Psoas muscle (tissue), 8 donors: ENCODE measurements around the gene BHLHE40. TPM values are rescaled to one million over a fixed set of nuclear protein-coding genes. Genes with fewer than 3 reads are reported as not detected.

Experiments
- ATAC-seq, 4 donors: fragments of 200-7000 bp; cut with Tn5 transposase; one replicate each; pipeline ENCODE4 v1.9.1; 2020; ENCODE audit warnings: moderate library complexity in 3 of 4, mild to moderate bottlenecking in 2 of 4
- DNase-seq, 2 donors: peaks; one replicate each; pipeline ENCODE4 v3.0.0-alpha.2; 2020
- H3K27ac ChIP-seq: fragments of 200-600 bp; one replicate; pipeline ENCODE4 v1.8.0; 2022
- H3K27me3 ChIP-seq, 3 donors: fragments of 200-600 bp in 1 of 3; one replicate each; pipeline versions ENCODE4 v1.6.1 to v1.8.0; 2013 to 2022; ENCODE audit warnings: low read length in 2 of 3, mild to moderate bottlenecking in 2 of 3, moderate library complexity in 1 of 3; ENCODE audit not compliant: insufficient read depth in 3 of 3
- H3K36me3 ChIP-seq, 2 donors: fragments of 200-600 bp in 1 of 2; one replicate each; pipeline versions ENCODE4 v1.6.1 to v1.8.0; 2013 to 2022; ENCODE audit warnings: low read depth in 1 of 2, mild to moderate bottlenecking in 1 of 2, moderate library complexity in 1 of 2; ENCODE audit not compliant: insufficient read depth in 1 of 2
- H3K4me1 ChIP-seq: fragments of 200-600 bp; one replicate; pipeline ENCODE4 v1.8.0; 2022
- H3K4me3 ChIP-seq: fragments of 200-600 bp; one replicate; pipeline ENCODE4 v1.8.0; 2022; ENCODE audit warnings: mild to moderate bottlenecking
- H3K9me3 ChIP-seq: fragments of 200-600 bp; one replicate; pipeline ENCODE4 v1.8.0; 2022
- WGBS, 3 donors: extraction: QIAGEN DNeasy Blood & Tissue Kit; methylation state at CpG; one replicate each; pipeline versions ENCODE4 v1.1.6 to v1.1.7; 2013; 5-methylcytosine and 5-hydroxymethylcytosine counted together
- intact Hi-C, 2 donors: fragments of 100-400 bp; cut with DNase I; formaldehyde crosslinking; loops; one replicate each; pipeline versions ENCODE4 v1.11.0 to v1.14.2; 2022
- polyA plus RNA-seq, 3 donors: library from polyadenylated mRNA; stranded (reverse); fragments of 200-250 nt; gene quantifications; one replicate each; pipeline ENCODE4 v1.2.3, GENCODE V29; 2013
- total RNA-seq, 4 donors: library from RNA; stranded (reverse); fragmentation: NEBNext Ultra II Directional in 2 of 4; extraction: Animal tissue kit (Norgen Biotek cat#: 25700) in 2 of 4; gene quantifications; one replicate each; pipeline versions ENCODE4 v1.2.1 to v1.2.4, GENCODE V29; 2021 to 2023
- TF ChIP-seq, protein P1 (sequence below): fragments of 200-600 bp; IDR thresholded peaks from one replicate; pipeline ENCODE4 v1.8.0; 2022; ENCODE audit warnings: antibody characterized with exemption
- donor health status: healthy with polysubstance abuse.
- donor health status: DM: no; HTN: no; CAD: no; lungs with moderate emphysema.
- donor health status: Bipolar disorder and iron deficiency.
- donor health status: healthy.
- donor health status: DM: yes; HTN: yes; CAD: no.
- donor health status: DM: no; HTN: no; CAD: no.
- donor health status: DM: no; HTN: no; CAD: no.
- donor health status: DM: yes; HTN: yes; CAD: no.

The BHLHE40 gene
- total and polyA plus RNA-seq, 7 donors: 16.7 to 143 (median 65.1) TPM

DNA sequence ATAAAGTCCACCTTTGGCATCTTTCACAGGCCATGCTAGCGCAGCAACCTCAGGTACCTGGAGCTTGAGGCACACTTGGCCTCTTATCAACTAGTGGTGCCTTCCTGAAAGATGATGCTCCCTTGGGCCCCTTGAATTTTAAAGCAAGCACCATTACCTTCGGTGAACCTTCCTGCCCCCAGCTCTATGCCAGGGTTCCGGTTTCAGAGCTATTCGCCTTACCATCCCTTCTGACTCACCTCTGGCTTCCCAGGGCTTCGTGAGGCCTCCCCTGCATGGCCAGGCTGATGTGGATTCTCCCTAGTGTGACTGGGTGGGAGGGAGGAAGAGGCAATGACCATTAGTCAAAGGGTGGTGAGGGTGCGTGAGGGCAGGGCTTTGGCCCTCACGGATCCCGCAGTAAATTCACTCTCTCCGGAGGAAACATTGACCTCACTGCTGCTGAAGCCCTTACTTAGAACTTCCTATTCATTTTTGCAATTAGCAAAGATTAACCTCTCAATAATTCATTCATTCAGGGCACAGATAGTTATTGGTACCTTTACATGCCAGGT, 16.3 kb downstream of the BHLHE40 start:
- no peaks in the 10 kb centered on the region for H3K36me3 ChIP-seq
- no peaks in the 10 kb centered on the region for H3K27me3 ChIP-seq
- no peaks in the 10 kb centered on the region for H3K9me3 ChIP-seq
- DNase-seq: peak; percentile 51 to 74
- H3K4me1 ChIP-seq: peaks cover 22% of the 10 kb centered on the region
- TF ChIP-seq, protein P1, sequence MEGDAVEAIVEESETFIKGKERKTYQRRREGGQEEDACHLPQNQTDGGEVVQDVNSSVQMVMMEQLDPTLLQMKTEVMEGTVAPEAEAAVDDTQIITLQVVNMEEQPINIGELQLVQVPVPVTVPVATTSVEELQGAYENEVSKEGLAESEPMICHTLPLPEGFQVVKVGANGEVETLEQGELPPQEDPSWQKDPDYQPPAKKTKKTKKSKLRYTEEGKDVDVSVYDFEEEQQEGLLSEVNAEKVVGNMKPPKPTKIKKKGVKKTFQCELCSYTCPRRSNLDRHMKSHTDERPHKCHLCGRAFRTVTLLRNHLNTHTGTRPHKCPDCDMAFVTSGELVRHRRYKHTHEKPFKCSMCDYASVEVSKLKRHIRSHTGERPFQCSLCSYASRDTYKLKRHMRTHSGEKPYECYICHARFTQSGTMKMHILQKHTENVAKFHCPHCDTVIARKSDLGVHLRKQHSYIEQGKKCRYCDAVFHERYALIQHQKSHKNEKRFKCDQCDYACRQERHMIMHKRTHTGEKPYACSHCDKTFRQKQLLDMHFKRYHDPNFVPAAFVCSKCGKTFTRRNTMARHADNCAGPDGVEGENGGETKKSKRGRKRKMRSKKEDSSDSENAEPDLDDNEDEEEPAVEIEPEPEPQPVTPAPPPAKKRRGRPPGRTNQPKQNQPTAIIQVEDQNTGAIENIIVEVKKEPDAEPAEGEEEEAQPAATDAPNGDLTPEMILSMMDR: no peak
- H3K27ac ChIP-seq: peak overlapping the region; percentile 91
- WGBS, 3 donors: 37 to 73% (median 46%) methylated on average over 9 of the region's 9 CpGs
- intact Hi-C loops: loop anchor here (2.0 kb wide), 2 partner anchors 25 to 53 kb away; no protein-coding TSS in a partner anchor
- ATAC-seq: peak; percentile 84 to 89 (median 86)
- H3K4me3 ChIP-seq: no peak overlapping the region

DNA sequence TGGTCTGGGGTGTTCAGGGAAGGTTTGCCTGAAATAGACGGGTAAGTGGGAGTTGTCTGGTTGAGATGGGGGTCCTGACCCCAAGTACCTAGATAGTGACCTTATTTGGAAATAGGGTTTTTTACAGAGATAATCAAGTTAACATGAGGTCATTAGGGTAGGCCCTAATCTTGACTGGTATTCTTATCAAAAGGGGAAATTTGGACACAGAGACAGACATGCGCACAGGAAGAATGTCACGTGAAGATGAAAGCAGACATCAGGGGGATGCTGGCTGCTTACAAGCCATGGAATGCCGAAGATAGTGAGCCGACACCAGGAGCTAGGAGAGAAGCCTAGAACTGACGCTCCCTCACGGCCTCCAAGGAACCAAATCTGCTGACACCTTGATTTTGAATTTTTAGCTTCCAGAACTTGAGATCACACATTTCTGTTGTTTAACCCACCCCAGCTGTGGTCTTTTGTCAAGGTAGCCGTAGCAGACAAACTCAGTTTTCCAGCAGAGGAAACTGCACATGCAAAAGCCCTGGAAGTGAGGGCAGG, 17.1 kb downstream of the BHLHE40 start:
- no peaks in the 10 kb centered on the region for H3K36me3 ChIP-seq
- H3K9me3 ChIP-seq: no peaks in the 10 kb centered on the region
- intact Hi-C loops: loop anchor here in 1 of 2 donors (2.0 kb wide), 1 partner anchor 53 kb away; no protein-coding TSS in a partner anchor
- TF ChIP-seq, protein P1: no peak
- no peak overlapping the region for H3K4me3 ChIP-seq
- ATAC-seq (no peak), DNase-seq (no peak)
- no peaks in the 10 kb centered on the region for H3K27me3 ChIP-seq
- H3K4me1 ChIP-seq: peaks cover 22% of the 10 kb centered on the region
- 87 to 93% (median 89%) methylated on average over 8 of the region's 8 CpGs for WGBS, 3 donors
- H3K27ac ChIP-seq: peak overlapping the region; percentile 91

GRCh38 chr3:4996771-4997291, 17.6 kb downstream of the BHLHE40 start:
- WGBS, 3 donors: 84 to 88% (median 87%) methylated on average over 11 of the region's 11 CpGs
- no peaks in the 10 kb centered on the region for H3K36me3 ChIP-seq
- intact Hi-C loops: loop anchor here in 1 of 2 donors (2.0 kb wide), 1 partner anchor 52 kb away; no protein-coding TSS in a partner anchor
- no peaks in the 10 kb centered on the region for H3K27me3 ChIP-seq
- TF ChIP-seq, protein P1: no peak
- no peaks in the 10 kb centered on the region for H3K9me3 ChIP-seq
- no peak for DNase-seq
- peaks cover 22% of the 10 kb centered on the region for H3K4me1 ChIP-seq
- peak overlapping the region; percentile 91 for H3K27ac ChIP-seq
- no peak for ATAC-seq
- H3K4me3 ChIP-seq: no peak overlapping the region

- H3K27me3 ChIP-seq: no peaks in the 10 kb centered on the region
- intact Hi-C loops: loop anchor here in 1 of 2 donors (2.0 kb wide), 1 partner anchor 51 kb away; no protein-coding TSS in a partner anchor
- TF ChIP-seq, protein P1: no peak
- no peaks in the 10 kb centered on the region for H3K9me3 ChIP-seq
- ATAC-seq (no peak), DNase-seq (no peak)
- H3K4me3 ChIP-seq: no peak overlapping the region
- H3K4me1 ChIP-seq: peaks cover 21% of the 10 kb centered on the region
- no peaks in the 10 kb centered on the region for H3K36me3 ChIP-seq
- no peak overlapping the region for H3K27ac ChIP-seq
- WGBS, 3 donors: 82 to 90% (median 87%) methylated on average over 5 to 7 of the region's 7 CpGs
These were observed 18.7 kb downstream of the BHLHE40 start for GRCh38 chr3:4997946-4998345.
